ENCODE measurements around the gene PTPRA. TPM values are rescaled to one million over a fixed set of nuclear protein-coding genes. Genes with fewer than 3 reads are reported as not detected.
A peak's percentile ranks its signal among the peaks of the same experiment; 100 is the strongest.

PTPRA gene
- total RNA-seq, 2 experiments from 2014 or later: 65.4 to 69.5 TPM

GRCh38 chr20:2946988-2947961 lies 74.0 kb downstream of the PTPRA start:
- intact Hi-C loops (cut with DNase I, micrococcal nuclease): no loop called here
- no peak overlapping the region for H3K27ac ChIP-seq (ENCODE audit: low read depth in 1 of 2, low read length in 2 of 2)

GRCh38 chr20:2948968-2949367 lies 75.7 kb downstream of the PTPRA start:
- no peak for TF ChIP-seq CTCF (IDR thresholded peaks at IDR 0.05)
- Mint-ChIP-seq H3K27me3 (no peaks in the 10 kb centered on the region), H3K4me1 (ENCODE audit: low read depth) (peaks cover 13% of the 10 kb centered on the region), H3K9me3 (no peaks in the 10 kb centered on the region), H3K4me3 (no peak overlapping the region), H3K36me3 (ENCODE audit: low read depth) (peaks cover 65% of the 10 kb centered on the region), H3K27ac (no peak overlapping the region)
- no peak for DNase-seq
- intact Hi-C loops (cut with DNase I, micrococcal nuclease): no loop called here
- H3K27me3 ChIP-seq (ENCODE audit: control insufficient read depth in 1 of 2, insufficient read depth in 2 of 2, low read length in 2 of 2): no peaks in the 10 kb centered on the region
- ChIA-PET CTCF (no interaction called here), POLR2A (no interaction called here)
- H3K4me3 ChIP-seq (ENCODE audit: low read length): no peak overlapping the region
- no peaks in the 10 kb centered on the region for H3K4me1 ChIP-seq (ENCODE audit: insufficient read depth, low read length)
- H3K36me3 ChIP-seq (ENCODE audit: insufficient read depth, low read length): peaks cover 12% of the 10 kb centered on the region
- ATAC-seq (ENCODE audit: poor library complexity): no peak
- no peak overlapping the region for H3K27ac ChIP-seq (ENCODE audit: low read depth in 1 of 2, low read length in 2 of 2)
- H3K9me3 ChIP-seq (ENCODE audit: control insufficient read depth in 1 of 2, insufficient read depth in 1 of 2, low read length in 2 of 2): no peaks in the 10 kb centered on the region

More at GRCh38 chr20:2946988-2947961, 74.0 kb downstream of the PTPRA start:
- Histone ChIP-seq H3K4me3 (ENCODE audit: low read length) (no peak overlapping the region), H3K9me3 (ENCODE audit: control insufficient read depth in 1 of 2, insufficient read depth in 1 of 2, low read length in 2 of 2) (no peaks in the 10 kb centered on the region), H3K4me1 (ENCODE audit: insufficient read depth, low read length) (no peaks in the 10 kb centered on the region), H3K36me3 (ENCODE audit: insufficient read depth, low read length) (peaks cover 12% of the 10 kb centered on the region), H3K27me3 (ENCODE audit: control insufficient read depth in 1 of 2, insufficient read depth in 2 of 2, low read length in 2 of 2) (no peaks in the 10 kb centered on the region)
- H3K4me3 Mint-ChIP-seq: no peak overlapping the region
- H3K9me3 Mint-ChIP-seq: no peaks in the 10 kb centered on the region
- H3K27ac Mint-ChIP-seq: peak overlapping the region; percentile 41
- TF ChIP-seq CTCF (IDR thresholded peaks at IDR 0.05): no peak
- ChIA-PET POLR2A (no interaction called here), CTCF (interaction anchor here (1.0 kb wide), 1 partner anchor 19 kb away, joined by 4 read pairs; no protein-coding TSS in a partner anchor)
- DNase-seq (no peak), ATAC-seq (ENCODE audit: poor library complexity) (no peak)
- H3K36me3 Mint-ChIP-seq (ENCODE audit: low read depth): peaks cover 57% of the 10 kb centered on the region
- no peaks in the 10 kb centered on the region for H3K27me3 Mint-ChIP-seq
- H3K4me1 Mint-ChIP-seq (ENCODE audit: low read depth): peaks cover 13% of the 10 kb centered on the region

GRCh38 chr20:2952766-2953165 lies 79.5 kb downstream of the PTPRA start:
- Mint-ChIP-seq H3K36me3 (ENCODE audit: low read depth) (peaks cover 71% of the 10 kb centered on the region), H3K4me3 (no peak overlapping the region), H3K9me3 (no peaks in the 10 kb centered on the region), H3K27ac (no peak overlapping the region), H3K4me1 (ENCODE audit: low read depth) (peaks cover 1% of the 10 kb centered on the region), H3K27me3 (no peaks in the 10 kb centered on the region)
- CTCF ChIA-PET: no interaction called here
- intact Hi-C loops (cut with DNase I, micrococcal nuclease): no loop called here
- Histone ChIP-seq H3K27ac (ENCODE audit: low read depth in 1 of 2, low read length in 2 of 2) (no peak overlapping the region), H3K27me3 (ENCODE audit: control insufficient read depth in 1 of 2, insufficient read depth in 2 of 2, low read length in 2 of 2) (no peaks in the 10 kb centered on the region), H3K4me3 (ENCODE audit: low read length) (no peak overlapping the region), H3K4me1 (ENCODE audit: insufficient read depth, low read length) (no peaks in the 10 kb centered on the region), H3K36me3 (ENCODE audit: insufficient read depth, low read length) (peaks cover 22% of the 10 kb centered on the region), H3K9me3 (ENCODE audit: control insufficient read depth in 1 of 2, insufficient read depth in 1 of 2, low read length in 2 of 2) (no peaks in the 10 kb centered on the region)
- TF ChIP-seq CTCF (IDR thresholded peaks at IDR 0.05): no peak
- POLR2A ChIA-PET: no interaction called here
- ATAC-seq (ENCODE audit: poor library complexity) (no peak), DNase-seq (no peak)

All from CD4-positive, alpha-beta T cell (primary cell).